T-cell (primary cell): Measurements from ENCODE around the gene SERTM2. TPM values are rescaled to one million over a fixed set of nuclear protein-coding genes. Genes with fewer than 3 reads are reported as not detected.

Source experiments
- ATAC-seq, 4 experiments: fragments of 200-7000 bp in 3 of 4; fragments of 150-1000 bp in 1 of 4; cut with Tn5 transposase; replicated peaks in 1 of 4; 1 replicate in 3 of 4; 2 replicates in 1 of 4; pipeline ENCODE4 v1.10.0; 2021; ENCODE audit warnings: moderate library complexity in 3 of 4, mild to moderate bottlenecking in 2 of 4, moderate number of reproducible peaks in 1 of 4
- CTCF ChIA-PET, 2 donors: fragments of 300-600 bp; sonication (Branson Sonifier 250); formaldehyde crosslinking; loops; one replicate each; lab custom pipeline; 2022; ENCODE audit warnings: antibody characterized with exemption in 2 of 2; lab: Charles Lee
- POLR2A ChIA-PET, 2 donors: fragments of 300-600 bp; sonication (Branson Sonifier 250); formaldehyde crosslinking; loops; one replicate each; lab custom pipeline; 2022; ENCODE audit warnings: antibody characterized with exemption in 2 of 2; lab: Charles Lee
- DNase-seq, 35 experiments: peaks; one replicate each; pipeline versions ENCODE4 v3.0.0 to v3.0.0-alpha.2; 2013 to 2023
- H3K27ac ChIP-seq: one replicate; pipeline ENCODE4 v1.5.1; 2013; ENCODE audit warnings: low read length
- H3K27me3 ChIP-seq, 2 experiments: replicated peaks in 1 of 2; 1 replicate in 1 of 2; 2 replicates in 1 of 2; pipeline versions ENCODE4 v1.6.1 to v1.7.0; 2013; ENCODE audit warnings: low read length in 1 of 2, mixed read lengths in 1 of 2; ENCODE audit not compliant: control insufficient read depth in 2 of 2, insufficient read depth in 2 of 2; ENCODE audit errors: extremely low read depth in 1 of 2
- H3K36me3 ChIP-seq, 2 donors: 1 replicate in 1 of 2; 2 replicates in 1 of 2; pipeline versions ENCODE4 v1.6.1 to v1.7.0; 2013; ENCODE audit warnings: low read length in 1 of 2; ENCODE audit not compliant: control insufficient read depth in 2 of 2, insufficient read depth in 1 of 2; ENCODE audit errors: extremely low read depth in 1 of 2
- H3K4me1 ChIP-seq, 2 experiments: 1 replicate in 1 of 2; 2 replicates in 1 of 2; pipeline versions ENCODE4 v1.6.1 to v1.7.0; 2013; ENCODE audit warnings: low read length in 2 of 2, mixed read lengths in 1 of 2; ENCODE audit not compliant: insufficient read depth in 2 of 2, control insufficient read depth in 1 of 2; ENCODE audit errors: extremely low read depth in 1 of 2
- H3K4me3 ChIP-seq, 2 donors: 1 replicate in 1 of 2; 2 replicates in 1 of 2; pipeline versions ENCODE4 v1.5.1 to v1.7.0; 2013; ENCODE audit warnings: mild to moderate bottlenecking in 2 of 2, low read length in 1 of 2, moderate library complexity in 1 of 2; ENCODE audit not compliant: control insufficient read depth in 1 of 2; ENCODE audit errors: extremely low read depth in 1 of 2
- H3K9me3 ChIP-seq: 2 replicates; pipeline ENCODE4 v1.7.0; 2013
- H3K27ac Mint-ChIP-seq, 2 donors: one replicate each; pipeline ENCODE4 v1.8.0; 2020 to 2021; ENCODE audit warnings: mild to moderate bottlenecking in 2 of 2, mixed read lengths in 2 of 2
- H3K27me3 Mint-ChIP-seq, 2 donors: one replicate each; pipeline ENCODE4 v1.8.0; 2021 to 2022; ENCODE audit warnings: mixed read lengths in 2 of 2
- H3K36me3 Mint-ChIP-seq: one replicate; pipeline ENCODE4 v1.8.0; 2021; ENCODE audit warnings: mixed read lengths
- H3K4me1 Mint-ChIP-seq, 3 donors: one replicate each; pipeline ENCODE4 v1.8.0; 2020 to 2022; ENCODE audit warnings: mixed read lengths in 3 of 3, mild to moderate bottlenecking in 1 of 3
- H3K4me3 Mint-ChIP-seq, 3 donors: one replicate each; pipeline ENCODE4 v1.8.0; 2020 to 2022; ENCODE audit warnings: mild to moderate bottlenecking in 3 of 3, mixed read lengths in 3 of 3, moderate library complexity in 3 of 3
- H3K9me3 Mint-ChIP-seq, 3 donors: one replicate each; pipeline ENCODE4 v1.8.0; 2020 to 2022; ENCODE audit warnings: mixed read lengths in 3 of 3
- WGBS: methylation state at CpG from one replicate; pipeline ENCODE4 v1.1.5; 2013; ENCODE audit warnings: missing lambda C conversion rate; ENCODE audit not compliant: insufficient coverage; 5-methylcytosine and 5-hydroxymethylcytosine counted together
- total RNA-seq, 35 experiments: library from RNA in 6 of 35; stranded (reverse) in 6 of 35; fragments of 120-200 nt in 1 of 35; gene quantifications; one replicate each; pipeline versions ENCODE4 v1.2.1 to v1.2.4 and lab custom pipeline; 2013 to 2026

The SERTM2 gene
- total RNA-seq, 5 donors from 2014 or later (not counting 1 experiment from before 2014, with no cell fraction given), result not detected

DNA sequence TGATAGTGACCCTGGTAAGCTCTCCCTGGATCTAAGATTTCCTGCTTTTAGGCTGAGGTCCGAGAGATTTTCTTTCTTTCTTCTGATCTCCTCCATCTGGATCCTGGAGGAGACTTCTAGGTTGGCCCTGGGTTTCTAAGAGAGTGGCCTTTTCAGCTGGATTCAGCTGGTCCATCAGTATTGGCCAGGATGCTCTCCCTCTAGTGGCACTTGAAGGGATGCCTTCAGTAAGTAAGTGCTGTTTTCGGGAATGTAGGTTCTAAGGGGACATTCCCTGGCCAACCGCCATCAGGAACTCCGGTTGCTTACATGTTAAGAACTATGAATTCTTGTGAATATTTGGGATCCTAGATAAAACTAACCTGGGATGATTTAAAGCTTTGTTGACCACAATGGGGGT is 56.9 kb downstream of the SERTM2 start:
- H3K9me3 Mint-ChIP-seq, result no peaks in the 10 kb centered on the region

DNA sequence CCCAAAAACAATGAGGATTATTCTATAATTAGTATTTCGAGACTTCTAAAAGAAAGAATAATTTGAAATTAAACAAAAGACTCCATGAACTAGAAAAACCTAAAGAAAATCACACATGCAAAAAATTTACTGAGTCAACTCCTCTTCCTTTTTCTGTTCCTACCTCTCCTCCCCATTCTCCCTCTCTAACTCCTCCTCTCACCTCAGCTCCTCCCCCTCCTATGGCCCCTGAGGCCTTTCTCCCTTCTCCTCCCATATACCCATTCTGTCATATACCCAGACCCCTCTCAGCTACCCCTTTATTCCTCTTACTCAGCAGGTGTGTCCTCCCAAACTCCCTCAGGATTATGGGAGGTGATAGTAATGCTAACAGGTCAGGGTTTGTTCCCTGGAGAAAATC is 57.4 kb downstream of the SERTM2 start:
- no peaks in the 10 kb centered on the region for H3K36me3 Mint-ChIP-seq
- no peak overlapping the region for H3K27ac Mint-ChIP-seq
- ATAC-seq (no peak), DNase-seq (no peak)
- ChIA-PET POLR2A (no interaction called here), CTCF (interaction anchor here in 1 of 2 donors (0.7 kb wide), 1 partner anchor 95 kb away, joined by 3 read pairs; no protein-coding TSS in a partner anchor)
- H3K4me3 Mint-ChIP-seq, result no peak overlapping the region
- H3K27ac ChIP-seq, result no peak overlapping the region
- H3K36me3 ChIP-seq, result no peaks in the 10 kb centered on the region
- H3K9me3 ChIP-seq, result no peaks in the 10 kb centered on the region
- H3K4me3 ChIP-seq, result no peak overlapping the region
- H3K27me3 ChIP-seq, result no peaks in the 10 kb centered on the region
- H3K9me3 Mint-ChIP-seq, result no peaks in the 10 kb centered on the region
- no peaks in the 10 kb centered on the region for H3K4me1 Mint-ChIP-seq
- H3K27me3 Mint-ChIP-seq, result peaks cover 0 to 7% of the 10 kb centered on the region in 2 donors
- WGBS, result no CpG with 5 or more reads among the region's 1 CpG
- no peaks in the 10 kb centered on the region for H3K4me1 ChIP-seq

More for the DNA sequence above, 56.9 kb downstream of the SERTM2 start:
- no peaks in the 10 kb centered on the region for H3K4me1 Mint-ChIP-seq
- Histone ChIP-seq H3K9me3 (no peaks in the 10 kb centered on the region), H3K4me1 (no peaks in the 10 kb centered on the region), H3K4me3 (no peak overlapping the region), H3K27ac (no peak overlapping the region), H3K27me3 (no peaks in the 10 kb centered on the region), H3K36me3 (no peaks in the 10 kb centered on the region)
- H3K4me3 Mint-ChIP-seq, result no peak overlapping the region
- CTCF ChIA-PET, result no interaction called here
- DNase-seq (no peak), ATAC-seq (no peak)
- H3K27me3 Mint-ChIP-seq, result peaks cover 0 to 7% of the 10 kb centered on the region in 2 donors
- H3K36me3 Mint-ChIP-seq, result no peaks in the 10 kb centered on the region
- POLR2A ChIA-PET, result interaction anchor here in 1 of 2 donors (0.5 kb wide), 1 partner anchor 957 kb away, joined by 3 read pairs; no protein-coding TSS in a partner anchor
- no peak overlapping the region for H3K27ac Mint-ChIP-seq
- WGBS, result no CpG with 5 or more reads among the region's 4 CpGs

Other genes with a start within 250 kb of the SERTM2 start
- gene CAPN6, start 241.2 kb upstream of the SERTM2 start, total RNA-seq, result not detected
- gene DCX, start 99.5 kb upstream of the SERTM2 start, total RNA-seq, result not detected
- 100 to 1,000 TPM in 1 of 5 donors, 10 to 100 TPM in 4; 58.4 to 150 (median 72.3) TPM for gene ALG13, start 169.5 kb downstream of the SERTM2 start, total RNA-seq